ENCODE measurements around the gene RNF166.

The RNF166 gene

DNA sequence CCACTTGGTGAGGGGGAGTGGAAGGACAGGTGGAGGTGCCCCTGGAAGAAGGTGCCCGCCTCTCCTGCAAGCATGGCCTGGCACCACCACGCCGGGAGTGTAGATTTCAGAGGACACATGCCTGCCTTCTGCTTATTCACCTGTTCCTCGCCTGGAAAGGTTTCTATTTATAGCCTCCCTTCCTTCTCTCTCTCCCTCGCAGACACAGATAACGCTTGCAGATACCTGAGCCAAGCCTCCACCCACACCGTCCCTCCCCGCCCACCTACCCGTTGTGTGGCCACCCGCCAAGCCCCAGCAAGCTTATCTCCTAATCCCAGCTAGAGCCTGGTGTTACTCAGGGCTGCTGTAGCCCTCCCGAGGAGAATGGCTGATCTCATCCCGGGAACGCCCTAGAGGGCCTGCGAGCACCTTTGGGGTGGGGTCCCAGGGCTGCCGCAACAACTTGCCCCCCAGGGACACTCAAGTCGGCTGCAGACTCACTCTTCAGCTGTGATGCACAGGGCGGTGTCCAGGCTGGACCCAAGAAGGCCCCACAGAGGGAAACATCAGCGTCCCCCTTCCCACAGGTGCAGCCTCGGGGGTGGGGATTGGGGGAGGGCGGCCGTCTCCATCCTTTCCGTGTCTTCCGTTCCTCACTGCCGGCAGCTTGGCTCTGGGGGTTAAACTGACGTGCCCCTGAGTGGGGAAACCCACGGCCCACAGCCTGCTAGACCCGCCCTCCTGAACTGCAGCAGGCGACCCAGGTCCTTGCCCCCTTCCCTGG lies 18.0 kb downstream of the RNF166 start:
- FAIRE-seq (no peak), DNase-seq (ENCODE audit: insufficient read length, low spot score) (peak; percentile 86)
- TF ChIP-seq, protein P1, sequence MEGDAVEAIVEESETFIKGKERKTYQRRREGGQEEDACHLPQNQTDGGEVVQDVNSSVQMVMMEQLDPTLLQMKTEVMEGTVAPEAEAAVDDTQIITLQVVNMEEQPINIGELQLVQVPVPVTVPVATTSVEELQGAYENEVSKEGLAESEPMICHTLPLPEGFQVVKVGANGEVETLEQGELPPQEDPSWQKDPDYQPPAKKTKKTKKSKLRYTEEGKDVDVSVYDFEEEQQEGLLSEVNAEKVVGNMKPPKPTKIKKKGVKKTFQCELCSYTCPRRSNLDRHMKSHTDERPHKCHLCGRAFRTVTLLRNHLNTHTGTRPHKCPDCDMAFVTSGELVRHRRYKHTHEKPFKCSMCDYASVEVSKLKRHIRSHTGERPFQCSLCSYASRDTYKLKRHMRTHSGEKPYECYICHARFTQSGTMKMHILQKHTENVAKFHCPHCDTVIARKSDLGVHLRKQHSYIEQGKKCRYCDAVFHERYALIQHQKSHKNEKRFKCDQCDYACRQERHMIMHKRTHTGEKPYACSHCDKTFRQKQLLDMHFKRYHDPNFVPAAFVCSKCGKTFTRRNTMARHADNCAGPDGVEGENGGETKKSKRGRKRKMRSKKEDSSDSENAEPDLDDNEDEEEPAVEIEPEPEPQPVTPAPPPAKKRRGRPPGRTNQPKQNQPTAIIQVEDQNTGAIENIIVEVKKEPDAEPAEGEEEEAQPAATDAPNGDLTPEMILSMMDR (IDR thresholded peaks at IDR 0.05; ENCODE audit: insufficient read depth, missing control alignments), result no peak

DNA sequence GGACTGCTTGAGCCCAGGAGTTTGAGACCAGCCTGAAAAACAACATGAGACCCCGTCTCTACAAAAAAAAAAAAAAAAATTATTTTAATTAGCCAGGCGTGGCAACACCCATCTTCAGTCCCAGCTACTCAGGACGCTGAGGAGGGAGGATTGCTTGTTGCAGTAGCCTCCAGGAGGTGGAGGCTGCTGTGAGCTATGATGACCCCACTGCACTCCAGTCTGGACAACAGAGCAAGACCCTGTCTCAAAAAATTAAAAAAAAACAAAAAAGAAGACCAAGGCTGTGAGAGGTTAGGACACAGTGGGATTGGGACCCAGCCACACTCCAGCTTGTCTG lies 18.6 kb downstream of the RNF166 start:
- TF ChIP-seq, protein P1 (IDR thresholded peaks at IDR 0.05; ENCODE audit: insufficient read depth, missing control alignments), result no peak
- no peak for DNase-seq (ENCODE audit: insufficient read length, low spot score)
- no peak for FAIRE-seq

DNA sequence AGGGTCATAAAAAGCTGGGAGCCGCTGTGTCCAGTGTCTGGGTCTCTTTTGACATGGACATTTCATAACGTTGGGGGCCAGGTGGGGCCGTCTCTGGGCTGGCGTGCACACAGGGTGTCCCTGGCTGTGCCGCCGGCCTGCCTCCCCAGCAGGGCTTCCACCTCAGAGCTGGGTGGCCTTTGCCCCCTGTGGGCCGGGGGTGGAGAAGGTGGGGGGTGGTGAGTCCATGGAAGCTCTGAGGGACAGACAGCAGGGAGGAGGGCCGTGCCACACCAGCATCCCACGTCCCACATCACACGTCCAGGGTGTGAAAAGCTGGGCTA lies 19.0 kb downstream of the RNF166 start:
- DNase-seq (ENCODE audit: insufficient read length, low spot score) (no peak), FAIRE-seq (no peak)
- TF ChIP-seq, protein P1 (IDR thresholded peaks at IDR 0.05; ENCODE audit: insufficient read depth, missing control alignments), result no peak

DNA sequence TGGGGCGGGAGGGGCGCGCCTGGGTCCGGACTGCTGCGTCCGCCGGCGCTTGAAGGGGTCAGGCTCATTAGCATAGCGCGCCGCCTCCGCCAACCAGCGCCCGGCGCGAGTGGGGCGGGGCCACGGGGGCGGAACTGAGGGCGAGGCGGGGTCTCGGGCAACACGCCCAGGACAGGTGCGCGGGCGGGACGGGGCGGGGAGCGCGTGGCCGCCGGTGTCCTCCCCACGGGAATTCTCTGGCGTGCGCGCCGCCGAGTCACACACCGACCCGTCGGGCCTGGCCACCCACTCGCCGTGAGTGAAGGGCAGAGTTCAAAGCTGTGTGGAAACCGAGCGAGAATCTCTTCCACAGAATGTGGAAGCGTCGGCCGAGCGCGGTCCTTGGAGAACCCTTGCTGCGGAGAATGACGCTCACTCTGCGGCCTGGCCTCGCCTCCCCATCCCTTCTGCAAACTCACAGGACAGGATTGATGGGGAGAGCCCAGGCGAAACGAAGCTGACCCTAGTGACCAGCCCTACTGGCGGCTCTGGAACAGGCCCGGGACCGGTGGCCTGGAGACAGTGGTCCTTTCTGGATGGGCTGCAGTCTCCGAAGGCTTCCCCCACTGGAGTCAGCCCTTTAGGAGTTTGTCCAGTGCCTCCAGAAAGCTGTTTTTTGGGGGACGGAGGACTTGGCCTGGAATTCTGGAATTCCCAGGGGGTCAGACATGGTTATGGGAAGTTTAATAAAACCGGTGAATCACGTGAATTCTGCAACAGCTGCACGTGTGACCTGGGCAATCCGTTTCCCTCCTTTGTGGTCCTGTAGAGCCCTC lies 19.6 kb downstream of the RNF166 start, which contains the start of gene SNAI3:
Gene SNAI3, minus strand, starts transcription at position 69 of the 815 bp plus-strand sequence. CDS start 101 bp downstream, outside the sequence.
- no peak for FAIRE-seq
- DNase-seq (ENCODE audit: insufficient read length, low spot score), result peak; percentile 64

DNA sequence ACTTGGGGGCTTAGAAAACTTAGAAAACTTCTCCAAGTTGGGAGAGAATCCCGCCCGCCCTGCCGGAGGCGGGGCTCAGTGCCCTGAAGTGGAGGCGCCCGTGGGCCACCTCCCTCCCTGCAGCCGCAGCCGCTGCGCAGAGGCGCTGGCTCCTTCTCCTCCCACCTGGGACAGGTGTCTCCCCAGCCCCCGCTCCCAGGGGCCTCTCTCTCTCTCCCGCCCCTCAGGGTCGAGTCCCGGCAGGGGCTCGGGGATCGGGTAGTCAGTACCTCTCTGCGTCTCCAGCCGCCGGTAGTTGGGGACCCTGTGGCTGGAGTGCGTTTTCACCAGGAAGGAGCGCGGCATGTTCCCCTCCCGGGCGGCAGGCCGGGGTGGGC lies 20.2 kb downstream of the RNF166 start:
- DNase-seq (ENCODE audit: insufficient read length, low spot score) (no peak), FAIRE-seq (no peak)
- TF ChIP-seq, protein P1 (IDR thresholded peaks at IDR 0.05; ENCODE audit: insufficient read depth, missing control alignments), result no peak

More for the DNA sequence above, 19.6 kb downstream of the RNF166 start, which contains the start of gene SNAI3:
- TF ChIP-seq, protein P1 (IDR thresholded peaks at IDR 0.05; ENCODE audit: insufficient read depth, missing control alignments), result no peak

DNA sequence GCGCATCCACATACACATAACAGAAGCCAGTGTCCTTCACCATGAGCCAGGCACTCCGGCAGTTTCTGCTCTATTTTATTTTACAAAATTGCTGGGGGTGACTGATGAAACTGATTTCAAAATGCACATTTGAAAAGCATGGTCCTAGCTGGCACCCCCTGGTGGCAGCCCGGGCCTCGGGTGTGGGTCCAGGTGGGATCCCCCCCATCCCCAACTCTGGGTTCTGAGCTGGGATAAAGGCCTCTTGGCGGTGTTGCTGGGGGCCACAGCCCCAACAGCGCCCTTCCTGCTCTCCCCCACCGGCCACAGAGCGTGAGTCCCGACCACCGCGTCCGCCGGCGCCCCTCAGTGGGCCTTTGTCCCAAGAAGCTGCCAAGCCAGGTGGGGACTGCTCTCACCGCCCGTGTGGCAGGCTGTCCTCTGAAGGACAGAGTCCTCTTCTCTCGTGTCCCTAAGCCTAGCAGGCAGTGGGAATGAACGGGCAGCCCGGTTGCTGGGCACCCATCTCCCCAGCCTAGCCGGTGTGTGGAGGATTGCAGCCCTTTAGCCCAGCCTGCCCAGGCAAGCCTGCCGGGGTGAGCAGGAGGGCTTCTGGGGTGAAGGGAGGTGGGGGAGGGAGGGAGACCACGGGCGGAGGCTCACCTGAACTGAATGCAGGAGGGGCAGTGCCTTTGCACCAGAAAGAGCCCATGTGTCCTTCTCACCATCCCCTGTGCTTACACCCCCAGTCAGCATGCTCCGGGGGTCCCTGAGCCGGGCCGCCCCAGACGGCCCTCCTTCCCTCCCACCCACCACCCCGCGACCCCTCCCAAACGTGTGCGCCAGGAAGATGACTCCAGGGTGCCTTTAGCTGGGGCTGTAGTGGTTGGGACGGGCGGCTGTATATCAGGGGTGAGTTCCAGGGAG lies 20.8 kb downstream of the RNF166 start:
- FAIRE-seq (no peak), DNase-seq (ENCODE audit: insufficient read length, low spot score) (no peak)
- TF ChIP-seq, protein P1 (IDR thresholded peaks at IDR 0.05; ENCODE audit: insufficient read depth, missing control alignments), result peak; percentile 26
